HG03039 (cell line): ENCODE results near the gene GALNT2.

ENCODE experiments used
- ATAC-seq: cut with Tn5 transposase; IDR thresholded peaks from one replicate; pipeline ENCODE4 v1.9.1; 2021; ENCODE audit warnings: mild to moderate bottlenecking, moderate library complexity; ENCODE audit not compliant: unreplicated experiment

GALNT2 gene

GRCh38 chr1:230204842-230205241, 137.8 kb downstream of the GALNT2 start:
- ATAC-seq, result no peak

- no peak for ATAC-seq
These were observed 138.7 kb downstream of the GALNT2 start for GRCh38 chr1:230205719-230206198.

GRCh38 chr1:230206207-230206606, 139.2 kb downstream of the GALNT2 start:
- ATAC-seq, result no peak

- ATAC-seq, result no peak
These were observed 139.9 kb downstream of the GALNT2 start for GRCh38 chr1:230206976-230207375.

- no peak for ATAC-seq
These were observed 140.6 kb downstream of the GALNT2 start for GRCh38 chr1:230207598-230207997.

GRCh38 chr1:230208619-230209261, 141.7 kb downstream of the GALNT2 start:
- peak; percentile 41 for ATAC-seq

- ATAC-seq, result no peak
These were observed 143.4 kb downstream of the GALNT2 start for GRCh38 chr1:230210326-230210980.

- no peak for ATAC-seq
These were observed 143.9 kb downstream of the GALNT2 start for GRCh38 chr1:230210981-230211336.

GRCh38 chr1:230211436-230212145, 144.6 kb downstream of the GALNT2 start:
- ATAC-seq, result no peak

- peak; percentile 35 for ATAC-seq
These were observed 145.4 kb downstream of the GALNT2 start for GRCh38 chr1:230212405-230212936.

- no peak for ATAC-seq
These were observed 148.0 kb downstream of the GALNT2 start for GRCh38 chr1:230215031-230215430.

- no peak for ATAC-seq
These were observed 148.5 kb downstream of the GALNT2 start for GRCh38 chr1:230215529-230215928.

- ATAC-seq, result no peak
These were observed 149.9 kb downstream of the GALNT2 start for GRCh38 chr1:230216896-230217295.

GRCh38 chr1:230218667-230219066, 151.6 kb downstream of the GALNT2 start:
- no peak for ATAC-seq

- ATAC-seq, result no peak
These were observed 152.4 kb downstream of the GALNT2 start for GRCh38 chr1:230219174-230220067.

- no peak for ATAC-seq
These were observed 153.4 kb downstream of the GALNT2 start for GRCh38 chr1:230220478-230220877.

- ATAC-seq, result no peak
These were observed 153.9 kb downstream of the GALNT2 start for GRCh38 chr1:230220907-230221306.

GRCh38 chr1:230222678-230223077, 155.6 kb downstream of the GALNT2 start:
- no peak for ATAC-seq

GRCh38 chr1:230224101-230224960, 157.3 kb downstream of the GALNT2 start:
- ATAC-seq, result no peak
